Lower leg skin (tissue), 3 donors: ENCODE results near the gene PRR20G.

Experiments
- CTCF ChIP-seq, 3 donors: fragments of 450-650 bp; IDR thresholded peaks; one replicate each; pipeline ENCODE4 v1.5.1; 2016; ENCODE audit warnings: antibody characterized with exemption in 3 of 3, mild to moderate bottlenecking in 3 of 3, moderate library complexity in 2 of 3
- POLR2A ChIP-seq, 2 donors: fragments of 450-650 bp; IDR thresholded peaks; one replicate each; pipeline ENCODE4 v1.6.1; 2016 to 2017; ENCODE audit warnings: antibody characterized with exemption in 2 of 2, mild to moderate bottlenecking in 1 of 2, moderate library complexity in 1 of 2

- no peak for TF ChIP-seq CTCF (IDR thresholded peaks at IDR 0.05)
- TF ChIP-seq POLR2A (IDR thresholded peaks at IDR 0.05): no peak
These were observed 42.5 kb upstream of the PRR20G start for GRCh38 chr3:127330385-127330784.
